GM18498 (cell line): ENCODE results near the gene RAX.

ENCODE experiments used
- ATAC-seq: cut with Tn5 transposase; IDR thresholded peaks from one replicate; pipeline ENCODE4 v1.9.1; 2021; ENCODE audit warnings: mild to moderate bottlenecking, moderate library complexity; ENCODE audit not compliant: unreplicated experiment

RAX gene

GRCh38 chr18:59272891-59273758 lies at the start of gene RAX:
RAX (minus strand) TSS chr18:59273454; CDS start chr18:59273206, 248 bp downstream.
- ATAC-seq, result peak; percentile 40

GRCh38 chr18:59318460-59319050 lies 45.3 kb upstream of the RAX start, which contains the start of gene CPLX4:
CPLX4 (minus strand) TSS chr18:59318649; CDS start chr18:59318462, 187 bp downstream.
- ATAC-seq, result no peak

GRCh38 chr18:59311631-59312030 lies 38.4 kb upstream of the RAX start:
- ATAC-seq, result no peak

- no peak for ATAC-seq
These were observed 35.6 kb upstream of the RAX start for GRCh38 chr18:59308938-59309260.

- ATAC-seq, result peak; percentile 95
These were observed 35.1 kb upstream of the RAX start for GRCh38 chr18:59308248-59308937.

- no peak for ATAC-seq
These were observed 33.4 kb upstream of the RAX start for GRCh38 chr18:59306640-59307039.

GRCh38 chr18:59305295-59305694 lies 32.0 kb upstream of the RAX start:
- ATAC-seq, result no peak

GRCh38 chr18:59303656-59304195 lies 30.5 kb upstream of the RAX start:
- no peak for ATAC-seq

GRCh38 chr18:59303006-59303405 lies 29.8 kb upstream of the RAX start:
- ATAC-seq, result no peak

GRCh38 chr18:59301929-59302328 lies 28.7 kb upstream of the RAX start:
- no peak for ATAC-seq

GRCh38 chr18:59300676-59301285 lies 27.5 kb upstream of the RAX start:
- ATAC-seq, result no peak

- ATAC-seq, result no peak
These were observed 25.6 kb upstream of the RAX start for GRCh38 chr18:59298871-59299270.

GRCh38 chr18:59293317-59293716 lies 20.1 kb upstream of the RAX start:
- no peak for ATAC-seq

- no peak for ATAC-seq
These were observed 13.1 kb upstream of the RAX start for GRCh38 chr18:59286341-59286740.

- ATAC-seq, result no peak
These were observed 9.1 kb upstream of the RAX start for GRCh38 chr18:59282341-59282740.

GRCh38 chr18:59279722-59280121 lies 6.5 kb upstream of the RAX start:
- ATAC-seq, result no peak

- no peak for ATAC-seq
These were observed 5.9 kb upstream of the RAX start for GRCh38 chr18:59279193-59279592.

GRCh38 chr18:59278793-59279192 lies 5.5 kb upstream of the RAX start:
- no peak for ATAC-seq

GRCh38 chr18:59276047-59276446 lies 2.8 kb upstream of the RAX start:
- ATAC-seq, result no peak

- ATAC-seq, result no peak
These were observed 2.2 kb upstream of the RAX start for GRCh38 chr18:59275406-59275949.

GRCh38 chr18:59274533-59274928 lies 1.3 kb upstream of the RAX start:
- ATAC-seq, result no peak
